ENCODE results near the gene TMEM132D. TPM values are rescaled to one million over a fixed set of nuclear protein-coding genes. Genes with fewer than 3 reads are reported as not detected.

Gene TMEM132D
- total and polyA plus RNA-seq, 2 donors (not counting 3 experiments of a cell fraction or from before 2014, with no cell fraction given), result not detected

GRCh38 chr12:129071362-129071761, 832.5 kb downstream of the TMEM132D start:
- POLR2A ChIA-PET, result no interaction called here
- CTCF ChIA-PET, result no interaction called here
- Histone ChIP-seq H3K79me2 (ENCODE audit: control insufficient read depth, insufficient read depth, low read length) (no peaks in the 10 kb centered on the region), H3K27ac (ENCODE audit: insufficient read depth, low read depth, low read length) (no peak overlapping the region), H2AFZ (ENCODE audit: low read depth, low read length) (no peak overlapping the region), H3K9me3 (replicated peaks; ENCODE audit: control insufficient read depth, insufficient read depth, low read length) (peaks cover 12% of the 10 kb centered on the region), H3K27me3 (ENCODE audit: control insufficient read depth in 2 of 2, insufficient read depth in 2 of 2, low read length in 2 of 2) (no peaks in the 10 kb centered on the region), H3K4me1 (ENCODE audit: control insufficient read depth, extremely low read depth, insufficient read depth, low read length) (no peaks in the 10 kb centered on the region), H3K4me3 (replicated peaks in 1 of 3; ENCODE audit: insufficient read depth in 1 of 3, low read depth in 1 of 3, low read length in 3 of 3) (no peak overlapping the region), H3K36me3 (ENCODE audit: control insufficient read depth in 2 of 2, extremely low read depth in 1 of 2, insufficient read depth in 2 of 2, low read length in 2 of 2) (no peaks in the 10 kb centered on the region), H3K9ac (replicated peaks; ENCODE audit: extremely low read depth, insufficient read depth, low read length) (no peak overlapping the region), H4K20me1 (replicated peaks; ENCODE audit: control insufficient read depth, extremely low read depth, insufficient read depth, low read length) (no peaks in the 10 kb centered on the region), H3K9me1 (replicated peaks; ENCODE audit: control insufficient read depth, extremely low read depth, insufficient read depth, low read length) (no peaks in the 10 kb centered on the region), H3K4me2 (ENCODE audit: insufficient read depth, low read length) (no peak overlapping the region)
- DNase-seq (ENCODE audit: low read depth, low spot score), result no peak
- no TSS peak for BruUV-seq (replicated peaks)
- intact Hi-C loops (cut with micrococcal nuclease), result no loop called here
- dilution Hi-C loops (cut with MboI; ENCODE audit: extremely low pct_ligation_motif_present, low sequenced_read_pairs), result no loop called here
- TF ChIP-seq MYC (IDR thresholded peaks at IDR 0.05; ENCODE audit: low read depth, low read length), result no peak
- no peak for TF ChIP-seq FOS (IDR thresholded peaks at IDR 0.05; ENCODE audit: borderline replicate concordance, insufficient read depth, low read length)
- TF ChIP-seq POLR2AphosphoS5 (IDR thresholded peaks at IDR 0.05; ENCODE audit: insufficient read depth, low read depth, low read length), result no peak
- TF ChIP-seq, protein P1, sequence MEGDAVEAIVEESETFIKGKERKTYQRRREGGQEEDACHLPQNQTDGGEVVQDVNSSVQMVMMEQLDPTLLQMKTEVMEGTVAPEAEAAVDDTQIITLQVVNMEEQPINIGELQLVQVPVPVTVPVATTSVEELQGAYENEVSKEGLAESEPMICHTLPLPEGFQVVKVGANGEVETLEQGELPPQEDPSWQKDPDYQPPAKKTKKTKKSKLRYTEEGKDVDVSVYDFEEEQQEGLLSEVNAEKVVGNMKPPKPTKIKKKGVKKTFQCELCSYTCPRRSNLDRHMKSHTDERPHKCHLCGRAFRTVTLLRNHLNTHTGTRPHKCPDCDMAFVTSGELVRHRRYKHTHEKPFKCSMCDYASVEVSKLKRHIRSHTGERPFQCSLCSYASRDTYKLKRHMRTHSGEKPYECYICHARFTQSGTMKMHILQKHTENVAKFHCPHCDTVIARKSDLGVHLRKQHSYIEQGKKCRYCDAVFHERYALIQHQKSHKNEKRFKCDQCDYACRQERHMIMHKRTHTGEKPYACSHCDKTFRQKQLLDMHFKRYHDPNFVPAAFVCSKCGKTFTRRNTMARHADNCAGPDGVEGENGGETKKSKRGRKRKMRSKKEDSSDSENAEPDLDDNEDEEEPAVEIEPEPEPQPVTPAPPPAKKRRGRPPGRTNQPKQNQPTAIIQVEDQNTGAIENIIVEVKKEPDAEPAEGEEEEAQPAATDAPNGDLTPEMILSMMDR (IDR thresholded peaks at IDR 0.05; ENCODE audit: extremely low read depth in 1 of 2, insufficient read depth in 1 of 2, low read depth in 1 of 2, low read length in 2 of 2), result no peak
- TF ChIP-seq GATA2 (IDR thresholded peaks at IDR 0.05; ENCODE audit: insufficient read depth, insufficient read length, low read depth, low read length), result no peak
- TF ChIP-seq JUN (IDR thresholded peaks at IDR 0.05; ENCODE audit: borderline replicate concordance, insufficient read depth, insufficient read length, low read depth), result no peak
- no peak for FAIRE-seq

DNA sequence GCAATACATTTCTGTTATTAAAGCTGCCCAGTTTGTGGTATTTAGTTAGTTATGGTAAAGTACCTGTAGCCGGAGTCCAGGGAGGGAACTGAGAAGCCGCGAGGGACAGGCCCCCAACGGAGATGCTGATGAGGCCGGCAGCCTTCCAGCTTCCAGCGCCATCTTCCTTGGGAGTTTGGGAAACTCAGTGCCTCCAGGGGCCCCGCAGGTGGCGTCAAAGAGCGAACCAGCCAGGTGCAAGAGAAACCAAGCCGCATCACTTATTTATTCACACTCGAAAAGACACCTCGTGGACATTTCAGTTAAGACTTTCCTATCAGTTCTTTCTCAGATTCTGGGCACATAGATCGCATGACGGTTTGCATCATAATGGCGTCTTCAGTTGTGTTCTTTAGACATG, 833.9 kb downstream of the TMEM132D start:
- BruUV-seq (replicated peaks), result no TSS peak
- dilution Hi-C loops (cut with MboI; ENCODE audit: extremely low pct_ligation_motif_present, low sequenced_read_pairs) (no loop called here), intact Hi-C loops (cut with micrococcal nuclease) (no loop called here)
- Histone ChIP-seq H3K36me3 (ENCODE audit: control insufficient read depth in 2 of 2, extremely low read depth in 1 of 2, insufficient read depth in 2 of 2, low read length in 2 of 2) (no peaks in the 10 kb centered on the region), H4K20me1 (replicated peaks; ENCODE audit: control insufficient read depth, extremely low read depth, insufficient read depth, low read length) (no peaks in the 10 kb centered on the region), H3K9me3 (replicated peaks; ENCODE audit: control insufficient read depth, insufficient read depth, low read length) (peaks cover 14% of the 10 kb centered on the region), H3K9me1 (replicated peaks; ENCODE audit: control insufficient read depth, extremely low read depth, insufficient read depth, low read length) (no peaks in the 10 kb centered on the region), H3K4me2 (ENCODE audit: insufficient read depth, low read length) (no peak overlapping the region), H3K79me2 (ENCODE audit: control insufficient read depth, insufficient read depth, low read length) (no peaks in the 10 kb centered on the region), H3K4me3 (replicated peaks in 1 of 3; ENCODE audit: insufficient read depth in 1 of 3, low read depth in 1 of 3, low read length in 3 of 3) (no peak overlapping the region), H3K9ac (replicated peaks; ENCODE audit: extremely low read depth, insufficient read depth, low read length) (no peak overlapping the region), H2AFZ (ENCODE audit: low read depth, low read length) (no peak overlapping the region), H3K4me1 (ENCODE audit: control insufficient read depth, extremely low read depth, insufficient read depth, low read length) (no peaks in the 10 kb centered on the region), H3K27me3 (ENCODE audit: control insufficient read depth in 2 of 2, insufficient read depth in 2 of 2, low read length in 2 of 2) (no peaks in the 10 kb centered on the region), H3K27ac (ENCODE audit: insufficient read depth, low read depth, low read length) (no peak overlapping the region)
- FAIRE-seq (no peak), DNase-seq (ENCODE audit: low read depth, low spot score) (no peak)
- POLR2A ChIA-PET, result no interaction called here
- CTCF ChIA-PET, result no interaction called here
- TF ChIP-seq POLR2AphosphoS5 (IDR thresholded peaks at IDR 0.05; ENCODE audit: insufficient read depth, low read depth, low read length) (no peak), EZH2 (IDR thresholded peaks at IDR 0.05; ENCODE audit: borderline replicate concordance, low read depth, low read length, severe bottlenecking) (no peak), POLR2A (IDR thresholded peaks at IDR 0.05; ENCODE audit: low read depth, low read length) (no peak), FOS (IDR thresholded peaks at IDR 0.05; ENCODE audit: borderline replicate concordance, insufficient read depth, low read length) (no peak), MYC (IDR thresholded peaks at IDR 0.05; ENCODE audit: low read depth, low read length) (no peak), JUN (IDR thresholded peaks at IDR 0.05; ENCODE audit: borderline replicate concordance, insufficient read depth, insufficient read length, low read depth) (no peak), GATA2 (IDR thresholded peaks at IDR 0.05; ENCODE audit: insufficient read depth, insufficient read length, low read depth, low read length) (no peak)
- TF ChIP-seq, protein P1 (IDR thresholded peaks at IDR 0.05; ENCODE audit: extremely low read depth in 1 of 2, insufficient read depth in 1 of 2, low read depth in 1 of 2, low read length in 2 of 2), result no peak
- TF ChIP-seq, protein P2, sequence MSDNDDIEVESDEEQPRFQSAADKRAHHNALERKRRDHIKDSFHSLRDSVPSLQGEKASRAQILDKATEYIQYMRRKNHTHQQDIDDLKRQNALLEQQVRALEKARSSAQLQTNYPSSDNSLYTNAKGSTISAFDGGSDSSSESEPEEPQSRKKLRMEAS (IDR thresholded peaks at IDR 0.05; ENCODE audit: insufficient read depth, insufficient read length), result no peak
